ENCODE measurements around the gene DUSP6.

Gene DUSP6

GRCh38 chr12:89395712-89396111 lies 43.4 kb upstream of the DUSP6 start:
- H3K4me3 ChIP-seq (ENCODE audit: low read length): no peak overlapping the region
- DNase-seq: no peak
- H3K9ac ChIP-seq (ENCODE audit: low read length): no peak overlapping the region
- H3K9me2 ChIP-seq (replicated peaks; ENCODE audit: insufficient read depth, low read length): no peaks in the 10 kb centered on the region
- TF ChIP-seq EZH2 (optimal IDR thresholded peaks at IDR 0.05; ENCODE audit: low read depth, low read length) (no peak), EZH2phosphoT487 (IDR thresholded peaks at IDR 0.05; ENCODE audit: low read length) (no peak), CTCF (IDR thresholded peaks at IDR 0.05; ENCODE audit: low read length) (no peak)
- H3K79me2 ChIP-seq (ENCODE audit: low read length): no peaks in the 10 kb centered on the region
- H3F3A ChIP-seq (ENCODE audit: insufficient read depth, low read length): no peaks in the 10 kb centered on the region
- H3K4me2 ChIP-seq (ENCODE audit: low read depth, low read length): no peak overlapping the region
- no peak overlapping the region for H3K27ac ChIP-seq (ENCODE audit: low read length)
- H3K4me1 ChIP-seq (ENCODE audit: low read length): no peaks in the 10 kb centered on the region
- no peaks in the 10 kb centered on the region for H4K20me1 ChIP-seq (ENCODE audit: insufficient read depth, low read length)
- H3K36me3 ChIP-seq (replicated peaks; ENCODE audit: insufficient read depth, low read length): no peaks in the 10 kb centered on the region
- H3K9me3 ChIP-seq (replicated peaks; ENCODE audit: insufficient read depth, low read length): no peaks in the 10 kb centered on the region
- H2AFZ ChIP-seq (ENCODE audit: low read length): no peak overlapping the region
- no peaks in the 10 kb centered on the region for H3K27me3 ChIP-seq (replicated peaks; ENCODE audit: insufficient read depth, low read length)

- Histone ChIP-seq H3K9ac (ENCODE audit: low read length) (no peak overlapping the region), H3K9me2 (replicated peaks; ENCODE audit: insufficient read depth, low read length) (no peaks in the 10 kb centered on the region), H3K36me3 (replicated peaks; ENCODE audit: insufficient read depth, low read length) (no peaks in the 10 kb centered on the region), H3K27me3 (replicated peaks; ENCODE audit: insufficient read depth, low read length) (no peaks in the 10 kb centered on the region), H2AFZ (ENCODE audit: low read length) (no peak overlapping the region), H3K4me3 (ENCODE audit: low read length) (no peak overlapping the region), H3K4me1 (ENCODE audit: low read length) (no peaks in the 10 kb centered on the region), H3F3A (ENCODE audit: insufficient read depth, low read length) (no peaks in the 10 kb centered on the region), H3K9me3 (replicated peaks; ENCODE audit: insufficient read depth, low read length) (no peaks in the 10 kb centered on the region), H4K20me1 (ENCODE audit: insufficient read depth, low read length) (no peaks in the 10 kb centered on the region), H3K27ac (ENCODE audit: low read length) (no peak overlapping the region), H3K79me2 (ENCODE audit: low read length) (no peaks in the 10 kb centered on the region), H3K4me2 (ENCODE audit: low read depth, low read length) (no peak overlapping the region)
- DNase-seq: no peak
- TF ChIP-seq CTCF (IDR thresholded peaks at IDR 0.05; ENCODE audit: low read length) (no peak), EZH2 (optimal IDR thresholded peaks at IDR 0.05; ENCODE audit: low read depth, low read length) (no peak), EZH2phosphoT487 (IDR thresholded peaks at IDR 0.05; ENCODE audit: low read length) (no peak)
These were observed 41.3 kb upstream of the DUSP6 start for GRCh38 chr12:89393551-89394121.

GRCh38 chr12:89392391-89392790 lies 40.1 kb upstream of the DUSP6 start:
- H3K9ac ChIP-seq (ENCODE audit: low read length): no peak overlapping the region
- H3K27ac ChIP-seq (ENCODE audit: low read length): no peak overlapping the region
- H3K4me1 ChIP-seq (ENCODE audit: low read length): no peaks in the 10 kb centered on the region
- H3K9me2 ChIP-seq (replicated peaks; ENCODE audit: insufficient read depth, low read length): no peaks in the 10 kb centered on the region
- H2AFZ ChIP-seq (ENCODE audit: low read length): no peak overlapping the region
- TF ChIP-seq EZH2 (optimal IDR thresholded peaks at IDR 0.05; ENCODE audit: low read depth, low read length): no peak
- no peak overlapping the region for H3K4me2 ChIP-seq (ENCODE audit: low read depth, low read length)
- no peak overlapping the region for H3K4me3 ChIP-seq (ENCODE audit: low read length)
- H3K27me3 ChIP-seq (replicated peaks; ENCODE audit: insufficient read depth, low read length): no peaks in the 10 kb centered on the region
- no peaks in the 10 kb centered on the region for H3F3A ChIP-seq (ENCODE audit: insufficient read depth, low read length)
- no peaks in the 10 kb centered on the region for H3K9me3 ChIP-seq (replicated peaks; ENCODE audit: insufficient read depth, low read length)
- no peaks in the 10 kb centered on the region for H3K79me2 ChIP-seq (ENCODE audit: low read length)
- DNase-seq: no peak
- no peaks in the 10 kb centered on the region for H4K20me1 ChIP-seq (ENCODE audit: insufficient read depth, low read length)
- H3K36me3 ChIP-seq (replicated peaks; ENCODE audit: insufficient read depth, low read length): no peaks in the 10 kb centered on the region

- Histone ChIP-seq H3F3A (ENCODE audit: insufficient read depth, low read length) (no peaks in the 10 kb centered on the region), H4K20me1 (ENCODE audit: insufficient read depth, low read length) (no peaks in the 10 kb centered on the region), H3K79me2 (ENCODE audit: low read length) (no peaks in the 10 kb centered on the region), H3K9me3 (replicated peaks; ENCODE audit: insufficient read depth, low read length) (no peaks in the 10 kb centered on the region), H3K4me3 (ENCODE audit: low read length) (no peak overlapping the region), H3K9ac (ENCODE audit: low read length) (no peak overlapping the region), H3K36me3 (replicated peaks; ENCODE audit: insufficient read depth, low read length) (no peaks in the 10 kb centered on the region), H3K4me2 (ENCODE audit: low read depth, low read length) (no peak overlapping the region), H3K27ac (ENCODE audit: low read length) (no peak overlapping the region), H3K27me3 (replicated peaks; ENCODE audit: insufficient read depth, low read length) (no peaks in the 10 kb centered on the region), H2AFZ (ENCODE audit: low read length) (no peak overlapping the region), H3K4me1 (ENCODE audit: low read length) (no peaks in the 10 kb centered on the region), H3K9me2 (replicated peaks; ENCODE audit: insufficient read depth, low read length) (no peaks in the 10 kb centered on the region)
- DNase-seq: no peak
- TF ChIP-seq EZH2 (optimal IDR thresholded peaks at IDR 0.05; ENCODE audit: low read depth, low read length) (no peak), CTCF (IDR thresholded peaks at IDR 0.05; ENCODE audit: low read length) (no peak), EZH2phosphoT487 (IDR thresholded peaks at IDR 0.05; ENCODE audit: low read length) (no peak)
These were observed 39.5 kb upstream of the DUSP6 start for GRCh38 chr12:89391726-89392336.
